ENCODE results near the gene ZFR. TPM values are rescaled to one million over a fixed set of nuclear protein-coding genes. Genes with fewer than 3 reads are reported as not detected.

The ZFR gene
- total RNA-seq, 1 experiment from 2014 or later, result 85.1 TPM

GRCh38 chr5:32326216-32326772 lies 118.2 kb downstream of the ZFR start:
- ChIA-PET POLR2A (ENCODE audit: unreplicated experiment) (no interaction called here), CTCF (no interaction called here)
- DNase-seq (peak; percentile 8), ATAC-seq (no peak)
- intact Hi-C loops (cut with micrococcal nuclease), result loop anchor here (5.0 kb wide), 1 partner anchor 229 kb away; no protein-coding TSS in a partner anchor
- no peak overlapping the region for H3K27ac ChIP-seq (ENCODE audit: low read length)
- H2AFZ ChIP-seq (ENCODE audit: low read length), result no peak overlapping the region
- H3K4me1 ChIP-seq (ENCODE audit: insufficient read depth, low read length), result 0 out of 2 replicates have a peak, but pooled peaks cover 5% of the 10 kb centered on the region
- H3K9ac ChIP-seq (ENCODE audit: low read length), result no peak overlapping the region
- no peaks in the 10 kb centered on the region for H3K36me3 ChIP-seq (ENCODE audit: low read depth, low read length)
- no peaks in the 10 kb centered on the region for H3F3A ChIP-seq (ENCODE audit: low read length, unreplicated experiment)
- BruUV-seq (replicated peaks), result no TSS peak
- H3K4me2 ChIP-seq (ENCODE audit: low read length), result no peak overlapping the region
- no peaks in the 10 kb centered on the region for H3K9me2 ChIP-seq (replicated peaks; ENCODE audit: low read length)
- 0 out of 2 replicates have a peak, but pooled peaks cover 10% of the 10 kb centered on the region for H3K9me3 ChIP-seq (ENCODE audit: low read length)
- no peak overlapping the region for H3K4me3 ChIP-seq (ENCODE audit: low read length)
- H3K79me2 ChIP-seq (ENCODE audit: low read length), result no peaks in the 10 kb centered on the region
- H4K20me1 ChIP-seq (ENCODE audit: low read length), result no peaks in the 10 kb centered on the region
- TF ChIP-seq EZH2phosphoT487 (IDR thresholded peaks at IDR 0.05; ENCODE audit: borderline replicate concordance, low read length) (no peak), CTCF (conservative IDR thresholded peaks at IDR 0.05; ENCODE audit: low read depth, low read length) (no peak), EZH2 (IDR thresholded peaks at IDR 0.05; ENCODE audit: low read length, unreplicated experiment) (no peak)
- H3K27me3 ChIP-seq (ENCODE audit: low read length), result no peaks in the 10 kb centered on the region

- no peaks in the 10 kb centered on the region for H3K27me3 ChIP-seq (ENCODE audit: low read length)
- 0 out of 2 replicates have a peak, but pooled peaks cover 12% of the 10 kb centered on the region for H3K9me3 ChIP-seq (ENCODE audit: low read length)
- intact Hi-C loops (cut with micrococcal nuclease), result loop anchor here (5.0 kb wide), 1 partner anchor 228 kb away; no protein-coding TSS in a partner anchor
- no peak overlapping the region for H3K9ac ChIP-seq (ENCODE audit: low read length)
- ATAC-seq, result no peak
- H3K79me2 ChIP-seq (ENCODE audit: low read length), result no peaks in the 10 kb centered on the region
- TF ChIP-seq CTCF (conservative IDR thresholded peaks at IDR 0.05; ENCODE audit: low read depth, low read length) (no peak), EZH2 (IDR thresholded peaks at IDR 0.05; ENCODE audit: low read length, unreplicated experiment) (no peak), EZH2phosphoT487 (IDR thresholded peaks at IDR 0.05; ENCODE audit: borderline replicate concordance, low read length) (no peak)
- H4K20me1 ChIP-seq (ENCODE audit: low read length), result no peaks in the 10 kb centered on the region
- no peak overlapping the region for H2AFZ ChIP-seq (ENCODE audit: low read length)
- CTCF ChIA-PET, result no interaction called here
- no peak for DNase-seq
- POLR2A ChIA-PET (ENCODE audit: unreplicated experiment), result no interaction called here
- H3K36me3 ChIP-seq (ENCODE audit: low read depth, low read length), result no peaks in the 10 kb centered on the region
- no peak overlapping the region for H3K27ac ChIP-seq (ENCODE audit: low read length)
- no peaks in the 10 kb centered on the region for H3F3A ChIP-seq (ENCODE audit: low read length, unreplicated experiment)
- no peaks in the 10 kb centered on the region for H3K4me1 ChIP-seq (ENCODE audit: insufficient read depth, low read length)
- BruUV-seq (replicated peaks), result no TSS peak
- no peak overlapping the region for H3K4me2 ChIP-seq (ENCODE audit: low read length)
- no peaks in the 10 kb centered on the region for H3K9me2 ChIP-seq (replicated peaks; ENCODE audit: low read length)
- no peak overlapping the region for H3K4me3 ChIP-seq (ENCODE audit: low read length)
Measured at GRCh38 chr5:32325616-32326015, 118.9 kb downstream of the ZFR start.

DNA sequence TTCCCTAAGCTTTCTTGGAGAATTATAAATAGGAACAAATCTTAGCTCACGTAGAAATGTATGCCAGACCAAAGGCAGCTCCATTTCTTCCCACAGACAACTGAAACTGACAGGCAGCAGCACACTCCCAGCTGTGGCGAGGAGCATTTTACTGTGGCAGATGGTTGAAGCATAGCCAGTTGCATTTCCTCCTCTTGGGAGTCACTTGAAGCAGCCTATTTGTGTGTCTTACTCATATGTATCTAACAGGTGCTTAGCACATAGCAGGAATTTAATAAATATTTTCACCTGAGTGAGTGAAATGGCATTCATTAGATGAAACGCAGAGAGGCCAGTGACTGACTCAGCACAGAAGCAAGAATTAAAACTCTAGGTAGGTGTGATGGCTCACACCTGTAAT lies 119.5 kb downstream of the ZFR start:
- intact Hi-C loops (cut with micrococcal nuclease), result loop anchor here (5.0 kb wide), 1 partner anchor 228 kb away; no protein-coding TSS in a partner anchor
- CTCF ChIA-PET, result interaction anchor here (0.6 kb wide), 1 partner anchor 13 kb away, joined by 3 read pairs; no protein-coding TSS in a partner anchor

More for the DNA sequence above, 119.5 kb downstream of the ZFR start:
- Histone ChIP-seq H3K9ac (ENCODE audit: low read length) (no peak overlapping the region), H3K27ac (ENCODE audit: low read length) (no peak overlapping the region), H3K9me2 (replicated peaks; ENCODE audit: low read length) (no peaks in the 10 kb centered on the region), H3K4me2 (ENCODE audit: low read length) (no peak overlapping the region), H3K79me2 (ENCODE audit: low read length) (no peaks in the 10 kb centered on the region), H3K36me3 (ENCODE audit: low read depth, low read length) (no peaks in the 10 kb centered on the region), H3K4me3 (ENCODE audit: low read length) (no peak overlapping the region), H3K9me3 (ENCODE audit: low read length) (0 out of 2 replicates have a peak, but pooled peaks cover 12% of the 10 kb centered on the region), H3K27me3 (ENCODE audit: low read length) (no peaks in the 10 kb centered on the region), H4K20me1 (ENCODE audit: low read length) (no peaks in the 10 kb centered on the region), H3K4me1 (ENCODE audit: insufficient read depth, low read length) (no peaks in the 10 kb centered on the region), H2AFZ (ENCODE audit: low read length) (no peak overlapping the region), H3F3A (ENCODE audit: low read length, unreplicated experiment) (no peaks in the 10 kb centered on the region)
- no TSS peak for BruUV-seq (replicated peaks)
- TF ChIP-seq CTCF (conservative IDR thresholded peaks at IDR 0.05; ENCODE audit: low read depth, low read length) (no peak), EZH2phosphoT487 (IDR thresholded peaks at IDR 0.05; ENCODE audit: borderline replicate concordance, low read length) (no peak), EZH2 (IDR thresholded peaks at IDR 0.05; ENCODE audit: low read length, unreplicated experiment) (no peak)
- ATAC-seq, result no peak
- POLR2A ChIA-PET (ENCODE audit: unreplicated experiment), result no interaction called here
- no peak for DNase-seq
